ENCODE results near the gene RPS19. TPM values are rescaled to one million over a fixed set of nuclear protein-coding genes. Genes with fewer than 3 reads are reported as not detected.
"Not testable (repeated sequence)": the region's sequence is repeated elsewhere in the genome, so short reads cannot be mapped to it uniquely, and the experiment has no call there.

The RPS19 gene
- total and polyA plus RNA-seq, 4 donors, result 1,062 to 2,335 (median 1,709) TPM

- Histone ChIP-seq H3K27me3 (ENCODE audit: control insufficient read depth in 1 of 2, insufficient read depth in 2 of 2, low read length in 1 of 2) (no peaks in the 10 kb centered on the region), H3K27ac (ENCODE audit: low read depth in 1 of 2, low read length in 2 of 2) (no peak overlapping the region), H3K4me3 (ENCODE audit: low read length in 2 of 2) (no peak overlapping the region), H3K4me1 (ENCODE audit: control insufficient read depth in 1 of 2, insufficient read depth in 2 of 2, low read length in 2 of 2) (no peaks in the 10 kb centered on the region), H3K9me3 (ENCODE audit: control insufficient read depth, low read length) (no peaks in the 10 kb centered on the region), H3K36me3 (ENCODE audit: control insufficient read depth in 1 of 2, insufficient read depth in 2 of 2, low read length in 1 of 2) (peaks cover 0 to 4% of the 10 kb centered on the region in 2 donors)
- ATAC-seq (ENCODE audit: low FRiP score) (peak; percentile 37), DNase-seq (no peak)
- intact Hi-C loops (cut with DNase I), result no loop called here
- 75% methylated on average over 16 of the region's 16 CpGs for WGBS, 2 donors
Measured at GRCh38 chr19:41871573-41872383, 11.7 kb downstream of the RPS19 start.

- Histone ChIP-seq H3K27ac (ENCODE audit: low read depth in 1 of 2, low read length in 2 of 2) (no peak overlapping the region), H3K4me1 (ENCODE audit: control insufficient read depth in 1 of 2, insufficient read depth in 2 of 2, low read length in 2 of 2) (no peaks in the 10 kb centered on the region), H3K9me3 (ENCODE audit: control insufficient read depth, low read length) (no peaks in the 10 kb centered on the region), H3K4me3 (ENCODE audit: low read length in 2 of 2) (no peak overlapping the region), H3K27me3 (ENCODE audit: control insufficient read depth in 1 of 2, insufficient read depth in 2 of 2, low read length in 1 of 2) (no peaks in the 10 kb centered on the region), H3K36me3 (ENCODE audit: control insufficient read depth in 1 of 2, insufficient read depth in 2 of 2, low read length in 1 of 2) (peaks cover 0 to 4% of the 10 kb centered on the region in 2 donors)
- intact Hi-C loops (cut with DNase I), result no loop called here
- ATAC-seq (ENCODE audit: low FRiP score), result no peak
- no peak for DNase-seq
- WGBS, 2 donors, result 87 to 90% methylated on average over 12 of the region's 12 CpGs
Measured at GRCh38 chr19:41872384-41872774, 12.3 kb downstream of the RPS19 start.

GRCh38 chr19:41872775-41873647 lies 13.0 kb downstream of the RPS19 start:
- H3K27me3 ChIP-seq (ENCODE audit: control insufficient read depth in 1 of 2, insufficient read depth in 2 of 2, low read length in 1 of 2), result no peaks in the 10 kb centered on the region
- H3K4me3 ChIP-seq (ENCODE audit: low read length in 2 of 2), result no peak overlapping the region
- no peaks in the 10 kb centered on the region for H3K4me1 ChIP-seq (ENCODE audit: control insufficient read depth in 1 of 2, insufficient read depth in 2 of 2, low read length in 2 of 2)
- intact Hi-C loops (cut with DNase I), result no loop called here
- 49 to 50% methylated on average over 18 of the region's 18 CpGs for WGBS, 2 donors
- ATAC-seq (ENCODE audit: low FRiP score) (no peak), DNase-seq (peak; percentile 64 to 84)
- H3K9me3 ChIP-seq (ENCODE audit: control insufficient read depth, low read length), result no peaks in the 10 kb centered on the region
- H3K27ac ChIP-seq (ENCODE audit: low read depth in 1 of 2, low read length in 2 of 2), result no peak overlapping the region
- H3K36me3 ChIP-seq (ENCODE audit: control insufficient read depth in 1 of 2, insufficient read depth in 2 of 2, low read length in 1 of 2), result peaks cover 0 to 4% of the 10 kb centered on the region in 2 donors

- H3K4me1 ChIP-seq (ENCODE audit: control insufficient read depth in 1 of 2, insufficient read depth in 2 of 2, low read length in 2 of 2); DNase-seq; ATAC-seq (ENCODE audit: low FRiP score); intact Hi-C loops (cut with DNase I); H3K27ac ChIP-seq (ENCODE audit: low read depth in 1 of 2, low read length in 2 of 2); H3K4me3 ChIP-seq (ENCODE audit: low read length in 2 of 2); H3K36me3 ChIP-seq (ENCODE audit: control insufficient read depth in 1 of 2, insufficient read depth in 2 of 2, low read length in 1 of 2); H3K9me3 ChIP-seq (ENCODE audit: control insufficient read depth, low read length); H3K27me3 ChIP-seq (ENCODE audit: control insufficient read depth in 1 of 2, insufficient read depth in 2 of 2, low read length in 1 of 2): not testable (repeated sequence)
- 77 to 85% methylated on average over 3 of the region's 3 CpGs for WGBS, 2 donors
Measured at GRCh38 chr19:41875973-41876372, 15.9 kb downstream of the RPS19 start.

- no peaks in the 10 kb centered on the region for H3K4me1 ChIP-seq (ENCODE audit: control insufficient read depth in 1 of 2, insufficient read depth in 2 of 2, low read length in 2 of 2)
- H3K9me3 ChIP-seq (ENCODE audit: control insufficient read depth, low read length), result no peaks in the 10 kb centered on the region
- no peaks in the 10 kb centered on the region for H3K27me3 ChIP-seq (ENCODE audit: control insufficient read depth in 1 of 2, insufficient read depth in 2 of 2, low read length in 1 of 2)
- no peaks in the 10 kb centered on the region for H3K36me3 ChIP-seq (ENCODE audit: control insufficient read depth in 1 of 2, insufficient read depth in 2 of 2, low read length in 1 of 2)
- 60 to 62% methylated on average over 9 of the region's 9 CpGs for WGBS, 2 donors
- H3K27ac ChIP-seq (ENCODE audit: low read depth in 1 of 2, low read length in 2 of 2), result no peak within 1 kb of the TSS
- ATAC-seq (ENCODE audit: low FRiP score) (peak; percentile 33), DNase-seq (no peak)
- intact Hi-C loops (cut with DNase I), result no loop called here
- no peak within 1 kb of the TSS for H3K4me3 ChIP-seq (ENCODE audit: low read length in 2 of 2)
Measured at GRCh38 chr19:41876847-41877832, 17.1 kb downstream of the RPS19 start, which contains the start of gene CD79A. Gene CD79A, plus strand, starts transcription at chr19:41877279. Its CDS starts 26 bp downstream, at chr19:41877305.

GRCh38 chr19:41877916-41878905 lies 18.2 kb downstream of the RPS19 start:
- H3K4me3 ChIP-seq (ENCODE audit: low read length in 2 of 2), result no peak overlapping the region
- no peak for DNase-seq
- no peaks in the 10 kb centered on the region for H3K36me3 ChIP-seq (ENCODE audit: control insufficient read depth in 1 of 2, insufficient read depth in 2 of 2, low read length in 1 of 2)
- H3K27me3 ChIP-seq (ENCODE audit: control insufficient read depth in 1 of 2, insufficient read depth in 2 of 2, low read length in 1 of 2), result no peaks in the 10 kb centered on the region
- 64% methylated on average over 16 to 17 of the region's 17 CpGs for WGBS, 2 donors
- intact Hi-C loops (cut with DNase I), result no loop called here
- ATAC-seq (ENCODE audit: low FRiP score), result no peak
- H3K27ac ChIP-seq (ENCODE audit: low read depth in 1 of 2, low read length in 2 of 2), result no peak overlapping the region
- no peaks in the 10 kb centered on the region for H3K4me1 ChIP-seq (ENCODE audit: control insufficient read depth in 1 of 2, insufficient read depth in 2 of 2, low read length in 2 of 2)
- no peaks in the 10 kb centered on the region for H3K9me3 ChIP-seq (ENCODE audit: control insufficient read depth, low read length)

- Histone ChIP-seq H3K4me1 (ENCODE audit: control insufficient read depth in 1 of 2, insufficient read depth in 2 of 2, low read length in 2 of 2) (no peaks in the 10 kb centered on the region), H3K36me3 (ENCODE audit: control insufficient read depth in 1 of 2, insufficient read depth in 2 of 2, low read length in 1 of 2) (no peaks in the 10 kb centered on the region), H3K9me3 (ENCODE audit: control insufficient read depth, low read length) (no peaks in the 10 kb centered on the region), H3K27me3 (ENCODE audit: control insufficient read depth in 1 of 2, insufficient read depth in 2 of 2, low read length in 1 of 2) (no peaks in the 10 kb centered on the region), H3K27ac (ENCODE audit: low read depth in 1 of 2, low read length in 2 of 2) (no peak overlapping the region), H3K4me3 (ENCODE audit: low read length in 2 of 2) (no peak overlapping the region)
- ATAC-seq (ENCODE audit: low FRiP score) (no peak), DNase-seq (no peak)
- intact Hi-C loops (cut with DNase I), result no loop called here
- 83 to 84% methylated on average over 21 of the region's 21 CpGs for WGBS, 2 donors
Measured at GRCh38 chr19:41879080-41879479, 19.0 kb downstream of the RPS19 start.
